GM10266 (cell line): ENCODE results near the gene KIAA1217.

ENCODE experiments used
- DNase-seq: peaks from one replicate; pipeline ENCODE4 v3.0.0; 2012; ENCODE audit errors: extremely low spot score
- CTCF ChIP-seq: IDR thresholded peaks from 2 replicates; pipeline ENCODE4 v1.5.1; 2012; ENCODE audit warnings: mild to moderate bottlenecking, low read depth; ENCODE audit not compliant: control insufficient read depth, insufficient read depth; ENCODE audit errors: missing control alignments

KIAA1217 gene

DNA sequence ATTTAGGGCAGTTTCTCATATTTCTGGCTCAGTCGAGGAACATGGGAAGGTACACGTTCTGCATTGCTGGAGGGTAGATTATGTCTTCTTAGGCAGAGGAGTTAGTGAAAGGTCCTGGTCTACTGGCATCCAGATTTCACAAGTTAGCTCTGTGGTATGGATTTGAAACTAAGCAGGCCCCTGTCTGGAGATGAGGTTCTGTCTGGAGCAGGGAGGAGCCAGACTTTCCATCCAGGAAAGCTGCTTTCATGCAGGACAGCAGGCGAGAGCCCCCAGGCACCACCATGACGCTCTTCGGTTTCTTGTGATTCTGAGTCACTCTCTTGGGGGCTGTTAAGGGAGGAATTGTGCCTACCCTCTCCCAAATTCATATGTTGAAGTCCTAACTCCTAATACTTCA, 184.3 kb downstream of the KIAA1217 start:
- TF ChIP-seq CTCF, result no peak
- no peak for DNase-seq

DNA sequence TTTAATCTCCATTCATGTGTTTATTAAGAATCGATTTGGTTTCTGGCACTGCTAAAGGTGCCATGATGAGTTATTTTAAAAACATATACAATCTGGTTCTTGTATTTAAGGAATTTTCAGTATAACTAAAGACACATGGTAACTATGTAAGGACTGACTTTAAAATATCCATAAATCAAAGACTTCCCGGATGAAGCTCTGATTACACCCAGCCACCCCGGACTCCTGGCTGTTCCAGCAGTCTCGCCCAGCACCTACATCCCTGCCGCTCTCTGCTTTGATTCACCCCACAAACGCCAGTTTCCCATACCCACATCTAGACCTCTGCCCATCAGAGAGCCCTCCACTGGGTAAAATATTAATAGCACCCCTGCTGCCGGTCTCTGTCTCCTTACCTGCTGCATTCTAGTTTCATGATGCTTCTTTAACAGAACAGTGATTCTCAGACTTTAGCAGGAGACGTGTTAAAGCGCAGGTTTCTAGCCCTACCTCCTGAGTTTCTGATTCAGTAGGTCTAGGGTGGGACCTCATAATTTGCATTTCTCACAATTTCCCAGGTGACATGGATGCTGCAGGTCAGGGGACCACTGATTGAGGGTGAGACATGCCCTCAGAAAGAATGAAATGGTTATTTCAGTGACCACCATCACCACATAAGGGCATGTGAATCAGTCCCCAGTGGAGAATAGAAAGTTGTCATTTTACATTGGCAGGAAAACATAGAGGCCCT, 185.7 kb downstream of the KIAA1217 start:
- no peak for TF ChIP-seq CTCF

GRCh38 chr10:24396396-24396795, 187.5 kb downstream of the KIAA1217 start:
- peak; percentile 7 for TF ChIP-seq CTCF

More for the DNA sequence above, 185.7 kb downstream of the KIAA1217 start:
- no peak for DNase-seq

GRCh38 chr10:24397662-24398061, 188.7 kb downstream of the KIAA1217 start:
- DNase-seq, result no peak
- TF ChIP-seq CTCF, result no peak

More at GRCh38 chr10:24396396-24396795, 187.5 kb downstream of the KIAA1217 start:
- DNase-seq, result no peak

DNA sequence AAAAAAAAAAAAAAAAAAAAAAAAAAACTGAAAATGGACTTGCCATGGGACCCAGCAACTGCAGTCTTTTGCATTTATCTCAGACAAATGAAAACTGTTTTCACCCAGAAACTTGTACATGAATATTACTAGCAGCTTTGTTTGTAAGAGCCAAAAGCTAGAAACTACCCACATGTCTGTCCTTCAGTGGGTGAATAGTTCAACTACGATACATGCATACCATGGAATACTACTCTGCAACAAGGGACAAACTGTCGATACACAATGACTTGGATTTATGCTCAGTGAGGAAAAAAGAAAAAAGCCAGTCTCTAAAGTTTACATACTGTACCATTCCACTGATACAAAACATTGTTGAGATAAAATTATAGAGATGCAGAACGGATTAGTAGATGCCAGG, 195.6 kb downstream of the KIAA1217 start:
- no peak for TF ChIP-seq CTCF
- no peak for DNase-seq

DNA sequence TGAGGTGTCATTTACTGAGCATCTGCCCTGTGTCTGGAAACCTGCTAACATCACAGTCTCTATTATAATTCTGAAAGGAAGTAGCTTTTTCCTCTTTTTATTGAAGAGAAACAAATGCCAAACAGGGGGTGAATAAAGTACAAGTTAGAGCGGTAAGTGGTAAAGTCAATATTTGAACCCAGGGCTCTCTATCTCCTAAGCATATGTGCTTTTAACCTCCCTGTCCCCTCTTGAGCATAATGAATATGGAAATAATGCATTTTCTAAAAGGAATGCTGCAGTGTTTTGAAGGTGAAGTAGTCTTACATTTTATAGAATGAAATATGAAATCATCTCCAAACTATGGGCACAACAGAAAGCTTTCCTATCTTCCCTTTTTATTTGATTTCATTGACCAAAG, 196.7 kb downstream of the KIAA1217 start:
- DNase-seq, result no peak
- no peak for TF ChIP-seq CTCF

GRCh38 chr10:24406809-24407483, 198.0 kb downstream of the KIAA1217 start:
- no peak for TF ChIP-seq CTCF
- DNase-seq, result no peak
